SW480 (cell line): ENCODE data around the gene SPAG9.

ENCODE experiments used
- DNase-seq: peaks from one replicate; pipeline ENCODE4 v3.0.0-alpha.2; 2016; ENCODE audit warnings: low spot score

The SPAG9 gene

DNA sequence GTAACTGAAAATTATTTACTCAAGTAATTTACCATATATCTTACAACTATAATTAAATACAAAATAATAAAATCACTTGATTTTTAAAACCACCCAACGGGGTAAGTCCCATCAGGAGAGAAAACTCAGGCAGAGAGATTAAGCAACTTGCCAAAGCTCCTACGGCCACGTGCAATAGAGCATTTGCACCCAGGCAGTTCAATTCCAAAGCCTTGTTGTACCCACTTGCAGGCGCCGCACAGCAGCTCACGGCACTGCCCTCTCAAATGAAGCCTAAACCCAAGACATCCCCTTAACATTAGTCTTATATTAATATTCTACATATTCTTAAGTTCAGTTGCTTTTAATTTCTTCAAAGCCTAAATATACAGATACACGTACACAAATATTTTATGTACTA lies 75.7 kb downstream of the SPAG9 start:
- no peak for DNase-seq

DNA sequence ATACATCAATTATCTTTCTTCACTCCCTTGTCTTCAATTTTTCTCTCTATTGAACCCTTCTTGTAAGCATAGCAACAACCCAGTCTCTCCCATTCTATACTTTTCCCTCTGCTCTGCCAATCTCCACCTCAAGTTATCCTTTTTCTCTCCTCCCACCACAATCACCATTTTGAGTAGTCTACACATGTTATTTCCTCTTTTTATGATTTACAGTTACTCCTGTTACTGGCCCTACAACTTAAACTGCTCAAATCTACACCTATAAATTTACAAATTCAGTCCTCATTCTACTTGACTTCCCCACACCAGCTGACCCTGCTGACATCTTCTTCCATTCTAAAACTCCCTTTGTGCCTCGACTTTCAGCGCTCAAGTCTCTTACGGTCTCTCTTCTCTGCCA lies 84.6 kb downstream of the SPAG9 start:
- DNase-seq: no peak

DNA sequence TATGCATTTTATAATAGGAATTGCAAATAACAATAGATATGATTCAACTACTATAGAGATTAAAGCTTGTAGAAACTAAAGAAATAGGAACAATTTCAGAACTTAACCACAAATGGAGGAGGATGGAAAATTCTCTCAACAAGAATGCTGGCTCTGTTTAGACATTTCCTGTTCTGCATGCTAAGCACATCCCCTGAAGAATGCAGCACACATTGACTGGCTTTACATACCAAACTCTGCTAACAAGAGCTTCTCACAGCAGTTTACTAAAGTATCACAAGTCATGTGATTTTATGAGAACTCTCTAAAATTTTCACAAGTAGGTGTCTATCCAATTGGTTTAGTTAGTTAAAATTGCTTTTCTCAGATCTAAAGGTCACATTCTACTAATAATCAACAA lies 85.2 kb downstream of the SPAG9 start:
- DNase-seq: no peak

DNA sequence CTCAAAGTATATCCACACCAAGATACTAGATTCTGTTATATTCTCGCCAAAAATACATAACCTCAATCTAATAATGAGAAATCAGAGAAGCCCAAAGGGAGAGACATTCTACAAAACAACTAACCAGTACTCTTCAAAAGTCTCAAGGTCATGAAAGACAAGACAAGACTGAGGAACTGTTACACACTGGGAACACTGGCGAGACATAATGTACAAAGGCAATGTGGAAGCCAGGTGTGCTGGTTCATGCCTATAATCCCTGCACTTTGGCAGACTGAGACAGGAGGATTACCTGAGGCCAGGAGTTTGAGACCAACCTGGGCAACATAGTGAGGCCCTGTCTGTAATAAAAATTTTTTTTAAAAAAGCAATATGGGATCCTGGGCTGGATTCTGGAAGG lies 85.9 kb downstream of the SPAG9 start:
- no peak for DNase-seq

DNA sequence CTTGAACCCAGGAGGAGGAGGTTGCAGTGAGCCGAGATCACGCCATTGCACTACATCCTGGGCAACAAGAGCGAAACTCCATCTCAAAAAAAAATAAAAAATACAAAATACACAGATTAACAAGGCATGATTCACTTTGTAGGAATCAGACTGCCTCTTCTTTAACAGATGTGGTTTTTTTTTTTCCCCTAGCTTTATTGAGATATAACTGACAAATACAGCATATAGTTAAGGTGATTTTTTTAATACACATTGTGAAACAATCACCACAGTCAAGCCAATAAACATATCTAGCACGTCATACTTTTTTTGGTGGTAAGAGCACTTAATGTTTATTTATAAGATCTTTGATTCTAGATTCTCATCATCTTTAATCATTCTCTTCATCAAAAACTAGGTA lies 87.8 kb downstream of the SPAG9 start:
- DNase-seq: no peak

DNA sequence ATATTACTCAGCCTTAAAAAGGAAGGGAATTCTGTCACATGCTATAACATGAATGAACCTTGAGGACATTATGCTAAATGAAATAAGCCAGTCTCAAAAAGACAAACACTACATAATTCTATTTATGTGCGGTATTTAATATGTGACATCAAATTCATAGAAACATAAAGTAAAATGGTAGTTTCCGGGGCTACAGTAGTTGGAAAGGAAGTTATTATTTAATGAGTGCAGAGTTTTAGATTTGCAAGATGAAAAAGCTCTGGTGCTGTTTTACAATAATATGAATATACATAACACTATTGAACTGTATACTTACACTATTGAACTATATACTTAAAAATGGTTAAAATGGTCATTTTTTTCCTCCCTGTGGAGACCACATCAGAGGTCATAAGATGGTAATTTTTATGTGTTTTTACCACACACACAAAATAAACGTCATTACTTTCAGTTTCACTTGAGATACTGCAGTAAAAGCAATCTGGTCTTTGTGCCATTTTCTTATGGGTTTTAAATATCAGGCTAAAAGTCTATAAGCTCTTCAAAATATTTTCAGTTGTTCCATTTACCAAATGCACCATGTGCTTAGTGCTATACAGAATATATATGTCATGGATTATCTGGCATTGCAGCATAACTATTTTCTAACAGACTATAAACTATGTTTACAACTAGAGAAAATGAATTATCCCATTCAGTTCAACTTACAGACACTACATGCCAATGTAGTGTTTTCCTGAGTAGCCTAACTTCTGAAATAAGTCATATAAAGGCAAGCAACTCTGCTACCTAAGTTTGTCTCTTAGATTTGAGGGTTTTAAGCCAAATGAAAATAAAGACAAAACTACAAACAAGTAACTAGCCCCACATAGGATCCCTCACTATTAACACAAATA lies 90.9 kb downstream of the SPAG9 start:
- no peak for DNase-seq

DNA sequence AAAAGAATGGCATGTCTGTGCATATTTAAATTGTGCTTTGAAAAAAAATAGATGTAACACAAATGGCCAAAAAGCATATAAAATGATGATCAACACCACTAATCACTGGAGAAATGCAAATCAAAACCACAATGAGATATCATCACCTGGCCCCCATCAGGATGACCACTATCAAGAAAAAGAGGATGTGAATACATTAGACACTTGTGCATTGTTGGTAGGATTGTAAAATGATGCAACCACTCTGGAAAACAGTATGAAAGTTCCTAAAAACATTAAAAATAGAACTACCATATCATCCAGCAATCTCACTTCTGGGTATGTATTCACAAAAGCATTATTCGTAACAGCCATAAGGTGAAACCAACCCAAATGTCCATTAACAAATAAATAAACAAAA lies 91.5 kb downstream of the SPAG9 start:
- no peak for DNase-seq

DNA sequence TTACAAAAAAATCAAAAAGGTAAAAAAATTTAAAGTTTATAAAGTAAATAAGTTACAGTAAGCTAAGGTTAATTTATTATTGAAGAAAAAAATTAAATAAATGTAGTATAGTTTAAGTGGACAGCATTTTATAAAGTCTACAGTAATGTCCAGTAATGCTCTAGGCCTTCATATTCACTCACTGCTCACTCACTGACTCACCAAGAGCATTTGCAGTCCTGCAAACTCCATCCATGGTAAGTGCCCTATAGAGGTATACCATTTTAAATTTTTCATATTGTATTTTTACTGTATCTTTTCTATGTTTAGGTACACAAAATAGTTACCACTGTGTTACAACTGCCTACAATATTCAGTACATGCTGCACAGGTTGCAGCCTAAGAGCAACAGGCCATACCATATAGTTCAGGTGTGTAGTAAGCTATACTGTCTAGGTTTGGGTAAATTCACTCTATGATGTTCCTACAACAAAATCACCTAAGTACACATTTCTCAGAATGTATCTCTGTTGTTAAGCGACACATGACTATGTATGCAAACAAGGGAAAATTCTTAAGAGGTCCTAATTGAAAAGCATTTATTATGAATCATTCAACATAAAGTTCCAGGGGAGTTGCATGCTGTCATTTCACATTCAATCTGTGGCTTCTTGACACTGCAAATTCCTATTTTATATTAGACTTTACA lies 92.3 kb downstream of the SPAG9 start:
- DNase-seq: no peak

DNA sequence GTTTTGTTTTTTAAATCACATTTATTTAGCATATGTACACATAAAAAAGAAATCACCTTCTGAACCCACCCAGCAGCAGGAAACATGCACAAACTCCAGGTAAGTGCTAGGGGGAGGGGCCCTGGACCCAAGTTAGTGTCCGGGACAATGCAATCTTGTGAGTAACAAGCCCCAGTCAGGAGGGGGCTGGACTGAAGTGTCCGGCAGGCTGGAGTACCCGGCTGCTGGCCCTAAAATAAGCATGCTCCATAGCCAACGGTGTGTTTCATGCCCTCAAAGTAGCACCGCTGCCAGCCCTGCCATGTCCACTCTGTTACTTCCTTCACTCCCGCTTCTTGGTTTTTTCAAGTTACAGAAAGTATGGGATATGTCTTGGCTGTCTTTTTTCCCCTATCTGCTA lies 102.1 kb downstream of the SPAG9 start:
- no peak for DNase-seq

DNA sequence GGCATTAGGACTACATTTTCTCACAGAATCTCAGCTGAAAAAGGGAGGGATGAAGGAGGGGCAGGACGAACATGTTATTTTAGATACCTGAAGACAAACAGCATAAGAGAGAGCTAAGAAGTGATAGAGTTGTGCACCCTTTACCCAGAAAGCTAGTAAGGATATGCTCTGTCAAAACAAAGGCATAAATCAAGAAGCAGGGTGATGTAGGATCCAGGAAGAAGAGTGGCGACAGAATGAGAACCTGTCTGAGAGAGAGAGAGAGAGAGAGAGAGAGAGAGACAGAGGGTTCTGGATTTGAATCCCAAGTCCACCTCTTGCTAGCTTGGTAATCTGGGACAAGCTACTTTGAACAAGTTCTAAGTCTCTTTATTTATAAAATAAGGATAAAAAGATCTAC lies 103.4 kb downstream of the SPAG9 start:
- no peak for DNase-seq

DNA sequence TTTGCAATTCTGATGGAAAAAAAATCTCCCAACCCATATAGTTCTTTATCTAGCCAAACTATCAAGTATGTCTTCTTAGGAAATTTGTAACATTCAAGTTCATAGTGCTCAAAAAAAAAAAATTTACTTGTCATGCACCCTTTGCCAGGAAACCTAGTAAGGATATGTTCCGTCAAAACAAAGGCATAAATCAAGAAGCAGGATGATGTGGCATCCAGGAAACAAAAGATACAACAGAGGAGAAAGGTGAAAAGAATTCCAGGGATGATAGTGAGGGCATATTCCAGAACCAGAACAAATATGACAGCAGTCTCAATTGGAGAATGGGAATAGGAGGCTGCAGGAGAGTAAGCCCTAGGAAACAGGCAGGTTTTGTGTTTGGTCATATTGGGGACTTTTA lies 104.6 kb downstream of the SPAG9 start:
- no peak for DNase-seq

DNA sequence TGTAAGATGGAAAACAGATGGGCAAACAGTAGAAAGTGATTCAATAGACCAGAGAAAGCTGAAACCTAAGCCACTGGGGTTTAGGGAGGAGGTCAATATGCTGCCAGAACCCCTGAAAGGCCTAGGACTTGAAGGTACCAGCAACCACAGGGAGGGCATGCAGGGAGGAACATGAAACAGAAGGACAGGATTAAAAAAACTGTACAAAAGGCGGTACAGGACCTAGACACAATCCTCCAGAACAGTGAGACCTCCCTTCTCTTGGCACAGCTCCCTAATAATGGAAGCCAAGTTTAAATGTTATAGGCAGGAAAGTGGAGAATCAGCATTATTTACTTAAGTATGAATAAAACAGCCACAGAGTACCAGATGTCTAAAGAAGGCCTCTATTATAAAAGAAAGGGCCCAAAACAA lies 105.5 kb downstream of the SPAG9 start:
- DNase-seq: no peak

DNA sequence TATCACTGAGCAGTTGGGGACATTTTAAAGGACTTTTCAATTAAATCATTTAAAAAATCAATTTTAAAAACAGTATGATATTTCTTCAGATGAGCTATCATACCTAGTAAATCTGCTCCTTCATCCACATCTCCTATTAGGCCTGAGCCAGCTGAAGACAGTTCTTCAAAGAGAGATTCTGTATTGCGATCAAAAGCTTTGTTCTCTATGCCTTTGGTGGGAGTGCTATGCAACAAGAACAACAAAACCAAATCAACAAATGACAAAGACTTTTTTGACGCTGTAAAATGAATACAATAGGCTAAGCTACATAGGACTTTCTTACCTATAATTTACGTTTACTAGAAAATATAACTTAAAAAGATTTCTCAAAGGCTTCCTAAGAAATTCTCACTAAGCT lies 106.5 kb downstream of the SPAG9 start:
- DNase-seq: no peak

DNA sequence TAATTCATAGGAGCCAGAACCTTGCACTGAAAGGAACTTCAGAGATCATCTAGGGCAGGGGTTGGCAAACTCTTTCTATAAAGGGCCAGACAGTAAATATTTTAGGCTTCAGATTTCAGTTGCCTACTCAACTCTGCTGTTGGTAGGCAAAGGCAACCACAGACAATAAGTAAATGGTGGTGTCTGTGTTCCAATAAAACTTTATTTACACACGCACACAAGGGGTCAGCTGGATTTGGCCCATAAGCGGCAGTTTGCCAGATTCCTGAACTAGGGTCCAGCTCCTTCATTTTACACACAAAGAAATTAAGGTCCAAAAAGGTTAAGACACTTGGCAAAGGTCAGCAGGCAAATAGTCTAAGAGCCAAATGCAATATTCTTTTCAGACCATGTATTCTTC lies 107.3 kb downstream of the SPAG9 start:
- DNase-seq: no peak

DNA sequence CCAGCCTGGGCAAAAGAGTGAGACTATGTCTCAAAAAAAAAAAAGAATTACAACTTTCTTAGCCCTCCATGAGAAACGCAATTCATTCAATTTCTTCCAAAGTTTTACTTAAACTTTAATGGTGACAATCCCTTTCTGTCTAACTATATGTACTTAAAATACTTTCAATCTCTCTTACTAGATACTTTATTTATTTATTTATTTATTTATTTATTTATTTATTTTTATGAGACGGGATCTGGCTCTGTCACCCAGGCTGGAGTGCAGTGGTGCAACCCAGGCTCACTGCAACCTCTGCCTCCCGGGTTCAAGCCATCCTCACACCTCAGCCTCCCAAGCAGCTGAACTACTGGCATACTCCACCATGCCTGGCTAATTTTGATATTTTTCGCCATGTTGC lies 108.1 kb downstream of the SPAG9 start:
- DNase-seq: no peak

DNA sequence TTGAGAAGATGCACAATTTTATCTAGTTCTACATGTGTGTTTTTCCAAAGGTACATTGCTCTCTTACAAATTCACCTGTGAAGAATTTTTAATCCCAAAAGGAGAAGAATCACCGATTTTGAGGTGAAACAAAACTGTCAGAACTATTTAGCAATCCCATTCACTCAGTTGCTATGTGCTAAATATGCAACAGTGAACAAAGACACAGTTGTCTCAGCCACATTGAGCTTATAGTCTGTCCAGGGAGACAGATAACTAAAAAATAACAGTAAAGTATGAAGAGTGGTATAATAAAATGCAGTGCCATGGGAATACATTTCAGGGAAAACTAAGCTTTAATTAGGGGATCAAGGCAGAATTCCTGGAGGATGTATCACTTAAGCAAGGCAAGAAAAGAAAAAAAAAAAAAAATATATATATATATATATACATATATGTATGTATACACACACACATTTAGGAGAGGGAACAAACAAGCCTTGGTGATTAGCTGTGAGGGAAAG lies 110.4 kb downstream of the SPAG9 start:
- no peak for DNase-seq

DNA sequence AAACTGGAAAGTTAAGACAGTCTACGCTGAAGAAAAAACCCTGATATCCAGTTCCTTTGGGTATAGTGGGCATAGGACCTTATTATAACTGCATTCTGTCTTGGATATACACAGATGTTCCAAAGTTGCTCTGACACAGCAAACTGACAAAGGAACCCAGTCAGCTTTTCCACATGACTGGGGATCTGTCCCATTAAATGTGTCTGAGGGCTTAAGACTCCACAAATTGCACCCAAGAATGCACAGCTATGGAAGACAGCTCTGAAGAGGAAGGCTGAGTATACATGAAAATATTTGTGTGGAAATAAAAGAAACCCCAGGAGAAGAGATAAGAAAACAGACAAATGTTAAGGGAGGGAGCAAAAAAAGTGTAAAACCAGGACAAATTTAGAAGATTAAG lies 114.1 kb downstream of the SPAG9 start:
- no peak for DNase-seq

DNA sequence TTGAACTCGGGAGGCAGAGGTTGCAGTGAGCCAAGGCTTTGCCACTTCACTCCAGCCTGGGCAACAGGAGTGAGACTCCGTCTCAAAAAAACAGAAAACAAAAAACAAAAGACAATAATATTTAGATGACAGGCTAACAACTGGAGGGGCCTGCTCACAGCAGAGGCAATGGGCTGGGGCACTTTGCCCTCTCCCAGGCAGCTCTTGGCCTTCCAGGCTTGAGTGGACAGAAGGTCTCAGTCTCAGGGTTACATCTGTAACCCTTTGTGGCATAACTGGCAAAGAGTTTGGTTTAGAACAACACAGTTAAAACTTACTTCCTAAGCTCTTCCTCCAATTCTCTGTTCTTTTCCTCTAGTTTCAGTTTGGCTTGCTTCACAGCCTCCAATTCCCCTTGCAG lies 114.9 kb downstream of the SPAG9 start:
- no peak for DNase-seq

DNA sequence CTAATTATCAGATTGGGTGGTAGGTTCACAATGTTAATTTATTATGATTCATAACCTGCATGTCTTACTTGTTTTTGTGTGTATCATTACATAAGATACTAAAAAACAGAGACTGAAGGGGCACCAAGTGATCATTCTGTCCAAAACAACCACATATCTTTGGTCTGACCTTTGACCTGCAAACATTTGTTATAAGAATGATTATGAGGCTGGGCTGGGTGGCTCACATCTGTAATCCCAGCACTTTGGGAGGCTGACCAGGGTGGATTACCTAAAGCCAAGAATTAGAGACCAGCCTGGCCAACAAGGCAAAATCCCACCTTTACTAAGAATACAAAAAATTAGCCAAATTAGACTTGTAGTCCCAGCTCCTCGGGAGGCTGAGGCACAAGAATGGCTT lies 116.4 kb downstream of the SPAG9 start:
- no peak for DNase-seq

DNA sequence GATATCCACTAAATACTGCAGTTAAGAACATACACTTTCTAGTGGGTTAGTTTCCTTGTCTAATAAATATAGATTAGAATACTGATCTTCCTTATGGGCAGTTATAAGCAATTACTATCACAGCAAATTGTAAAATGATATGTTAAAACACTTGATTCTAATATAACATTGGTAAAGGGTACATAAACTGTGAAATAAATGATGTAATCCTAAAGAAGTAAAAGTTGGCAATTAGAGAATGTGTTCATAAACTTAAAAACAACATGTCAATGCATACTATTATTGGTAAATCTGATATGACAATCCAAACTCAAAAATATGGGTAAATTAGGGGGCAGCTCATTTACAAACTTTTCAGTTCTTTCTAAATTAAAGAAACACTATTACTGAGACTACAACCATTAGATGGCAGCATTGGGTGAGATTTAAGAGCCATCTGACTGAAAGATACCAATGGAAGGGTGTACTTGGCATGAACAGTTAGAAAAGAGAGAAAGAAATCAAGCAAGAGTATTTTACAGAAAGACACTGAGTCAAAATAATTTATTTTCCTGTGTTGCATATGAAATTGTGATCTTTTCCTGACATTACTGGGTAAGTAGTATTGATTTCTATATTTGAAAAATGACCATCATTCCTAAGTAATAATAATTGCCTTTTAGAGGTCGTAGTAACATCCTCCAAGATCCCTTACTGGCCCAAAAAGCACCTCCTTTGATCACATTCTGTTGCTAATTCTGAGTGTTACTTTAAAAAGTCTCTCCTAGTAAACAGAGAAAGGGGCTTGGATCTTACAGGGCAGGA lies 119.6 kb downstream of the SPAG9 start:
- peak; percentile 70 for DNase-seq

DNA sequence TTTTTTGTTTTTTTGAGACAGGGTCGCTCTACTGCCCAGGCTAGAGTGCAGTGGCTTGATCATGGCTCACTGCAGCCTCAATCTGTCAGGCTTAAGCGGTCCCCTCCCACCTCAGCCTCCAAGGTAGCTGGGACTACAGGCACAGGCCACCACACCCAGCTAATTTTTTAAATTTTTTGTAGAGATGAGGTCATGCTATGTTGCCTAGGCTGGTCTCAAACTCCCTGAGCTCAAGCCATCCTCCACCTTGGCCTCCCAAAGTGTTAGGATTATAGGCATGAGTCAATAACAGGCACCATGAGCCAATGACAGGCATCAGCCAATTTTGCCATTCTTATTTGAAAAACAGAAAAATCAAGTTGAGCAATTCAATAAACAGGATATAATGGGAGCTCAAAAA lies 125.0 kb downstream of the SPAG9 start:
- DNase-seq: no peak

DNA sequence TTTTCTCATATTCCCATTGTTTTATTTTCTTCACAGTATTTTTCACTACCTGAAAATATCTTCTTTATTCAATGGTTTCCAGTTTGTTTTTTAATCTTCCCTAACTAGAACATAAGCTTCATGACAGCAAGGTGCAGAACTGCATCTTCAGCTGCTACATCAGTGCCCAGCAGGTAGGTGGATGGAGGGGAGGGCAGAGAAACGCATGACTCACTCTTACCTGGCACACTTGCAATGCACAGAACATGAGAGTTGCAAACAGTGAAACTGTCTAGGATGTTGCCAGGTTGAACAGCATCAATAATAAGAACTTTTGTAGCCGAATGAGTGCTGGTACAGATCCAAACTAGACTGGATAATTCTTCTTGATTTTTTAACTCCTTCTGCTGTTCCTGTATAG lies 127.1 kb downstream of the SPAG9 start:
- DNase-seq: no peak

DNA sequence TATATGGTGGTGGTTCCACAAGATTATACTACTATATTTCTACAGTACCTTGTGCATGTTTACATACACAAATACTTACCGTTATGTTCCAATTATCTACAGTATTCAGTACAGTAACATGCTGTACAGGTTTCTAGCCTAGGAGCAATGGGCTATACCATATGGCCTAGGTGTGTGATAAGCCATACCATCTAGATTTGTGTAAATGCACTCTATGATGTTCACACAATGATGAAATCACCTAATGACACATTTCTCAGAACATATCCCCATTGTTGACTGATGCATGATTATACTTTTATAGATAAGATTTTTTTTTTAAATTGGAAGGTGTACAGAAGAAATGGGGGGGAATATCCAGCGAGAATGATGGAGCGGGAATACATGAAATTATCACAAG lies 131.5 kb downstream of the SPAG9 start:
- DNase-seq: no peak
